CD4-positive, alpha-beta memory T cell (primary cell): ENCODE results near the gene TNFRSF11A. TPM values are rescaled to one million over a fixed set of nuclear protein-coding genes. Genes with fewer than 3 reads are reported as not detected.

ENCODE experiments used
- CTCF ChIA-PET: fragments of 350-600 bp; sonication (Branson Sonifier 250); formaldehyde crosslinking; loops from one replicate; lab custom pipeline; 2021; ENCODE audit warnings: inconsistent platforms; ENCODE audit not compliant: partially characterized antibody; lab: Charles Lee
- POLR2A ChIA-PET: fragments of 350-600 bp; sonication (Branson Sonifier 250); formaldehyde crosslinking; loops from one replicate; lab custom pipeline; 2021; ENCODE audit not compliant: partially characterized antibody; lab: Charles Lee
- DNase-seq, 5 donors: peaks; one replicate each; pipeline versions ENCODE4 v3.0.0 to v3.0.0-alpha.2; 2020 to 2022; ENCODE audit warnings: mixed read lengths in 1 of 5
- H3K27ac ChIP-seq: one replicate; pipeline ENCODE4 v1.7.0; 2013; ENCODE audit warnings: low read depth, low read length
- H3K27me3 ChIP-seq: 2 replicates; pipeline ENCODE4 v1.7.0; 2013; ENCODE audit warnings: mild to moderate bottlenecking, low read length, moderate library complexity; ENCODE audit not compliant: insufficient read depth
- H3K36me3 ChIP-seq: 2 replicates; pipeline ENCODE4 v1.7.0; 2013; ENCODE audit warnings: mild to moderate bottlenecking, low read length, moderate library complexity; ENCODE audit not compliant: insufficient read depth
- H3K4me1 ChIP-seq: 2 replicates; pipeline ENCODE4 v1.7.0; 2013; ENCODE audit warnings: mild to moderate bottlenecking, low read length, moderate library complexity; ENCODE audit not compliant: insufficient read depth
- H3K4me3 ChIP-seq, 2 donors: one replicate each; pipeline ENCODE4 v1.7.0; 2013; ENCODE audit warnings: low read length in 2 of 2, mild to moderate bottlenecking in 1 of 2
- H3K9me3 ChIP-seq, 2 donors: one replicate each; pipeline ENCODE4 v1.7.0; 2013; ENCODE audit warnings: low read length in 2 of 2, control low read depth in 1 of 2; ENCODE audit not compliant: control insufficient read depth in 1 of 2
- H3K27ac Mint-ChIP-seq, 7 donors: one replicate each; pipeline ENCODE4 v1.8.0; 2020 to 2021; ENCODE audit warnings: mixed read lengths in 7 of 7, mild to moderate bottlenecking in 6 of 7, inconsistent platforms in 3 of 7, moderate library complexity in 3 of 7
- H3K27me3 Mint-ChIP-seq, 2 donors: one replicate each; pipeline ENCODE4 v1.8.0; 2020 to 2021; ENCODE audit warnings: mixed read lengths in 2 of 2
- H3K36me3 Mint-ChIP-seq, 2 donors: one replicate each; pipeline ENCODE4 v1.8.0; 2020 to 2021; ENCODE audit warnings: mixed read lengths in 2 of 2, inconsistent platforms in 1 of 2, mild to moderate bottlenecking in 1 of 2
- H3K4me1 Mint-ChIP-seq, 4 donors: one replicate each; pipeline ENCODE4 v1.8.0; 2020 to 2021; ENCODE audit warnings: mixed read lengths in 4 of 4, mild to moderate bottlenecking in 1 of 4
- H3K4me3 Mint-ChIP-seq, 8 donors: one replicate each; pipeline ENCODE4 v1.8.0; 2020 to 2021; ENCODE audit warnings: mixed read lengths in 8 of 8, mild to moderate bottlenecking in 7 of 8, moderate library complexity in 6 of 8, inconsistent platforms in 3 of 8
- H3K9me3 Mint-ChIP-seq, 8 donors: one replicate each; pipeline ENCODE4 v1.8.0; 2020 to 2021; ENCODE audit warnings: mixed read lengths in 8 of 8, mild to moderate bottlenecking in 5 of 8, inconsistent platforms in 3 of 8, moderate library complexity in 1 of 8
- intact Hi-C: fragments of 100-400 bp; cut with micrococcal nuclease; formaldehyde crosslinking; loops from one replicate; pipeline ENCODE4 v1.15.1; 2023
- polyA plus RNA-seq, 2 donors: library from polyadenylated mRNA; unstranded; fragments of 300-500 nt; fragmentation: Illumina TruSeq; gene quantifications; one replicate each; pipeline ENCODE4 v1.2.3, GENCODE V29; 2021
- total RNA-seq, 2 experiments: library from RNA; stranded (reverse); gene quantifications; one replicate each; pipeline ENCODE4 v1.2.3, GENCODE V29; 2021

Gene TNFRSF11A
- total and polyA plus RNA-seq, 4 experiments from 2014 or later: 0.49 to 6.5 (median 1.3) TPM

DNA sequence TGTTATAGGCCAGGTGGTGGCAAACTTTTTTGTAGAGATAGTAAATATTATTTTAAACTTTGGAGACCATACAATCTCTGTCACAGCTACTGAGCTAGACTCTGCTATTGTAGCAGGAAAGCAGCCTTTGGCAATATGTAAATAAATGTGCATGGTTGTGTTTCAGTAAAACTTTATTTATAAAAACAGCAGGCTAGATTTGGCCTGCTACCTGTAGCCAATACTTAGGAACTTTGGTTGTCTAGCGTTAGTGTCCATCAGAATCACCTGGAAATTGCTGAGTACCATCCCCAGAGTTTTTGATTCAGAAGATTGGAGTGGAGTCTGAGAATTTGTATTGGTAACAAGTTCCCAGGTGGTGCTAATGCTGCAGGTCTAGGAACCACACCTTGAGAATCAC lies 23.8 kb upstream of the TNFRSF11A start:
- H3K27me3 ChIP-seq: no peaks in the 10 kb centered on the region
- H3K9me3 Mint-ChIP-seq: no peaks in the 10 kb centered on the region
- H3K36me3 Mint-ChIP-seq: peaks cover 70 to 74% of the 10 kb centered on the region in 2 donors
- no peak overlapping the region for H3K27ac Mint-ChIP-seq
- no peaks in the 10 kb centered on the region for H3K27me3 Mint-ChIP-seq
- H3K9me3 ChIP-seq: no peaks in the 10 kb centered on the region
- H3K4me1 Mint-ChIP-seq: peaks cover 12 to 15% (median 14%) of the 10 kb centered on the region in 4 donors
- POLR2A ChIA-PET: interaction anchor here (1.5 kb wide), 1 partner anchor 13 kb away, joined by 3 read pairs; no protein-coding TSS in a partner anchor
- CTCF ChIA-PET: no interaction called here
- H3K27ac ChIP-seq: no peak overlapping the region
- H3K4me3 ChIP-seq: no peak overlapping the region
- intact Hi-C loops: no loop called here
- no peak for DNase-seq
- no peak overlapping the region for H3K4me3 Mint-ChIP-seq
- H3K4me1 ChIP-seq: peaks cover 5% of the 10 kb centered on the region
- peaks cover 35% of the 10 kb centered on the region for H3K36me3 ChIP-seq

DNA sequence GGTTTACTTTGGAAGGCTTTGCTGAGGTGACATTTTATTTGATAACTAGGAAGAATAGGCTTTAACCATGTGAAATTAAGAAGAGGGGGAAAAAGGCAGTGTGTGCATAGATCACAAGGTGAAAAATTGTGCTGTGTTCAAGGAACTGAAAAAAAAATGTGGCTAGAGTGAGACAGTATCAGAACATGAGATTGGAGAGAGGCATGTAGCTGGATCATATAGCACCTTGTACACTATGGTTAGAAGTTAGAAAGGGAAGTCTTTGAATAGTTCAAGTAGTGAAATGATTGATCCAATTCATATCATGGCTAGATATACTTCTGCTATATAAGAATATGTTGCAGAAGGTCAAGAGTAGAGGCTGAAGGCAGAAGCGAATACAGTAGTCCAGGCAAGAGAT lies 12.3 kb upstream of the TNFRSF11A start:
- CTCF ChIA-PET: no interaction called here

DNA sequence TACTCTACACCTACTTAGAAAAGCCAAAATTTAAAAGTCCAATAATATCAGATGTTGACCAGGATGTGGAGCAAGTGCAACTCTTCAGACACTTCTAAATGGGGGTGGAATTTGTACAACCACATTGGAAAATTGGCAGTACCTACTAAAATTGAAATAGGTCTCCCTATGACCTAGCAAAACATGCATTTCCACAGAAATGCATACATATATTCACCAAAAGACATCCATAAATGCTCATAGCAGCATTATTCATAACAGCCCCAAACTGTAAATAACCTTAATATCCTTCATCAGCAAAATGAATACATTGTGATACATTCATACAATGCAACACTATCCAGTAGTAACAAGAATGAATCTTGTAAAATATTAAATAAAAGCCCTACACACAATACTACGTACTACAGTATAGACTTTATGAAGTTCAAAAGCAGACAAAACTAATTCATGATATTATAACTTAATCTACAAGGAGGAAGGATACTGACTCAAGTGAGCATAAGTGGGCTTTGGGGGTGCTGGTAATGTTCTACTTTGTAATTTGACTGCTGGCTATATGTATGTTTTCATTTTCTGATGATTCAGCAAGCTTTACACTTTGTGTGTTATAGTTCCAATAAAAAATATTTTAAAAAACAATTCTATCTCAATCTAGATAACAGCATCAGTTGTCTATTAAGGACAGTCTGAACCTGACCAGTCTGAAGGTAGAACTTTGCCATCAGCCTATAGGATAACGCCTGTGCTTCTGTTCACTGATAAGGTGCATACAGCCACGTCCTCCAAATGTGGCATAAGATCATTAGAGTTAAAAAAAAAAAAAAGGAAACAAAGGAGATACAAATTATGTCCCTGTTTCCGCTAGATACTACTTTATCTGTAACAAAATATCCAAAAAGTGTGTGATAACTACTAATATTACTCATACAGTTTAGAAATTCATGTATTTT lies 6.6 kb upstream of the TNFRSF11A start:
- no peaks in the 10 kb centered on the region for H3K4me1 ChIP-seq

More for the DNA sequence above, 12.3 kb upstream of the TNFRSF11A start:
- Histone ChIP-seq H3K36me3 (peaks cover 4% of the 10 kb centered on the region), H3K4me3 (no peak overlapping the region), H3K4me1 (no peaks in the 10 kb centered on the region), H3K9me3 (no peaks in the 10 kb centered on the region), H3K27ac (no peak overlapping the region), H3K27me3 (no peaks in the 10 kb centered on the region)
- Mint-ChIP-seq H3K9me3 (no peaks in the 10 kb centered on the region), H3K4me3 (no peak overlapping the region), H3K4me1 (no peaks in the 10 kb centered on the region), H3K27ac (no peak overlapping the region), H3K27me3 (no peaks in the 10 kb centered on the region), H3K36me3 (peaks cover 6 to 15% of the 10 kb centered on the region in 2 donors)
- intact Hi-C loops: no loop called here
- POLR2A ChIA-PET: no interaction called here
- no peak for DNase-seq

DNA sequence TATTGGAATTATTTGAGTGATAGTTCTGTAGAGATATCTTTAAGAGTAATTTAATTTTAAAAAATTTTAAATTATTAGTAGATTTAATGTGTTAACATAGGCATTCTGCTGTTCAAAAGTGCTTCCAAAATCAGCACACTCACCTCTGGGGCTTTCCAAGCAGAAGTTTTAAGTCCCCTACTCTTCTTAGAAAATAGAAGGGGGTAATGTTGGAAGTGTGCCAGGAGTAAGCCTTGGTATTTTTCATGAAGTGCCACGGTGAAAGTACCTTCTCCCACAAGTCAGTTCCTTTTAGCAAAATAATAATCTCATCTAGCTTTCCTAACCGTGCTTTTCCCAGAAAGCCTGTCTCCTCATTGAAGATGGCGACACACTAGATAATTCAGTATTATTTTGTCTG lies 3.9 kb upstream of the TNFRSF11A start:
- Mint-ChIP-seq H3K36me3 (peaks cover 0 to 1% of the 10 kb centered on the region in 2 donors), H3K9me3 (peaks cover 0 to 3% (median 0%) of the 10 kb centered on the region in 8 donors), H3K4me3 (no peak overlapping the region), H3K27ac (no peak overlapping the region), H3K27me3 (peaks cover 19 to 24% of the 10 kb centered on the region in 2 donors), H3K4me1 (peaks cover 10 to 17% (median 13%) of the 10 kb centered on the region in 4 donors)
- no peaks in the 10 kb centered on the region for H3K9me3 ChIP-seq
- no peak overlapping the region for H3K27ac ChIP-seq
- H3K36me3 ChIP-seq: no peaks in the 10 kb centered on the region
- H3K4me3 ChIP-seq: no peak overlapping the region
- CTCF ChIA-PET: interaction anchor here (1.4 kb wide), 1 partner anchor 105 kb away, joined by 4 read pairs; no protein-coding TSS in a partner anchor
- H3K4me1 ChIP-seq: peaks cover 12% of the 10 kb centered on the region
- no peak for DNase-seq
- peaks cover 12% of the 10 kb centered on the region for H3K27me3 ChIP-seq
- POLR2A ChIA-PET: no interaction called here
- intact Hi-C loops: no loop called here

More for the DNA sequence above, 6.6 kb upstream of the TNFRSF11A start:
- POLR2A ChIA-PET: no interaction called here
- Mint-ChIP-seq H3K4me3 (no peak overlapping the region), H3K36me3 (no peaks in the 10 kb centered on the region), H3K4me1 (no peaks in the 10 kb centered on the region), H3K27me3 (peaks cover 5 to 11% of the 10 kb centered on the region in 2 donors), H3K27ac (no peak overlapping the region), H3K9me3 (no peaks in the 10 kb centered on the region)
- Histone ChIP-seq H3K36me3 (no peaks in the 10 kb centered on the region), H3K4me3 (no peak overlapping the region), H3K9me3 (no peaks in the 10 kb centered on the region), H3K27ac (no peak overlapping the region), H3K27me3 (peaks cover under 1% of the 10 kb centered on the region)
- intact Hi-C loops: no loop called here
- no peak for DNase-seq
- CTCF ChIA-PET: no interaction called here

DNA sequence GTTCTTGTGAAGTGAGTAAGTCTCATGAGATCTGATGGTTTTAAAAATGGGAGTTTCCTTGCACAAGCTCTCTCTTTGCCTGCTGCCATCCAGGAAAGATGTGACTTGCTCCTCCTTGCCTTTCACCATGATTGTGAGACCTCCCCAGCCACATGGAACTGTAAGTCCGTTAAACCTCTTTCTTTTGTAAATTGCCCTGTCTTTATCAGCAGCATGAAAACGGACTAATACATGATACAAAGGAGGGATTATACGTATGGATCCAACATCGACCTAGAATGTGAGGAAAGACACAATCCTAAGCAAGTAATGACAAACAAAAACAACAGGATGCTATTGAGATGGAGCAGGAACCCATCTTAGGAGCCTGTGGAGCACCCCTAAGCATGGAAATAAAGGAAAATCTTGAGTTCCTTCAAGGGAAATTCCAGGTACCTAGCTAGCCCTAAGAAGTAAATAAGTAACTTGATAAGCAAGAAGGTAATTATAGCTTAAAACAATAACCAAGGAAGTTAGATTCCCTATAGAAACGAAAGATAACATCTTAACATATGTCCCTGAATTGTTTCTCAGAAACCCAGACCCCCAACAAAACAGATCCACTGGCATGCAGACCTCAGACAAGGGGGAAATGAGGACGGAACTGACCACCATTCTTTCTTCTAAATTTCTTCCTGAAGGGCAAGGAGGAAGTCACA lies 1.5 kb upstream of the TNFRSF11A start:
- Mint-ChIP-seq H3K4me3 (peak overlapping the region in 7 of 8 donors; percentile 41 to 92 (median 80)), H3K4me1 (peaks cover 13 to 30% (median 20%) of the 10 kb centered on the region in 4 donors), H3K36me3 (peaks cover 0 to 1% of the 10 kb centered on the region in 2 donors), H3K9me3 (peaks cover 0 to 3% (median 0%) of the 10 kb centered on the region in 8 donors), H3K27ac (peak overlapping the region in 2 of 7 donors; percentile 17 to 40), H3K27me3 (peaks cover 39 to 43% of the 10 kb centered on the region in 2 donors)
- H3K4me3 ChIP-seq: no peak overlapping the region
- H3K9me3 ChIP-seq: no peaks in the 10 kb centered on the region
- H3K27me3 ChIP-seq: peaks cover 28% of the 10 kb centered on the region
- ChIA-PET CTCF (interaction anchor here (0.9 to 2.1 kb wide), 4 partner anchors 11 to 260 kb away, joined by 3 to 7 read pairs (median 6); no protein-coding TSS in a partner anchor), POLR2A (no interaction called here)
- no peak overlapping the region for H3K27ac ChIP-seq
- intact Hi-C loops: loop anchor here (2.0 kb wide), 1 partner anchor 261 kb away; no protein-coding TSS in a partner anchor
- H3K36me3 ChIP-seq: no peaks in the 10 kb centered on the region
- H3K4me1 ChIP-seq: peaks cover 19% of the 10 kb centered on the region
- no peak for DNase-seq

DNA sequence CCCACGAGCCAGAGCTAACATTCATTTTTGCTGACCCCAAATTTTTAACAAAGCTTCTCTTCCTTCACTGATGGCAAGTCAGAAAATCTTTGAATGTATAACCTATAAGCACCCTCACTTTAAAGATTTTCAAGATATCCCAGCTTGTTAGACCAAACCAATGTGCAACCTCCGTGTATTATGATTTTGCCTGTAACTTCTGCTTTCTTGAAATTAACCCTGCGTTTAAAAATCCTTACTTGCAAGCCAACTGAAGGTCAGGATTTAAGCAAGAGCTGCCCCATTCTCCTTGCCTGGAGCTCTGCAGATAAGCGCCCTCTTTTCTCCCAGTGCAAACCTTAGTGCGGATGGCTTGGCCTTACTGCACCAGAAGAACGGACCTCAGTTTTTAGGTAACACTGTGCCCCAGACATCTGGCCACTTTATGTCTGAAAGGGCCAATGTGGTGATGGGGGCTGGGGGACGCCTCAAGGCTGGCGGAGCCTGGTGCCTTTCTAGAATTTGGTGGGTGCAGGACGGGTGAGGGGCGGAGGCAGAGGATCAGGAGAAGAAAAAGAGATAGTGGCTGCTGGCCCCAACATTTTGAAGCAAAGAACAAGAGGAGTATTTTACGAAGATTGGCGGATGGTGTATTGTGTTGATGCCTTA lies 805 bp upstream of the TNFRSF11A start:
- peak overlapping the region; percentile 70 to 92 (median 80) for H3K4me3 Mint-ChIP-seq
- Histone ChIP-seq H3K36me3 (no peaks in the 10 kb centered on the region), H3K27me3 (peaks cover 34% of the 10 kb centered on the region), H3K4me1 (peaks cover 19% of the 10 kb centered on the region), H3K9me3 (no peaks in the 10 kb centered on the region), H3K4me3 (no peak overlapping the region), H3K27ac (no peak overlapping the region)
- ChIA-PET POLR2A (no interaction called here), CTCF (interaction anchor here (0.9 to 2.1 kb wide), 5 partner anchors 9 to 259 kb away, joined by 3 to 7 read pairs (median 5); no protein-coding TSS in a partner anchor)
- H3K27ac Mint-ChIP-seq: peak overlapping the region in 4 of 7 donors; percentile 17 to 91 (median 52)
- peaks cover 0 to 3% (median 0%) of the 10 kb centered on the region in 8 donors for H3K9me3 Mint-ChIP-seq
- peaks cover 45 to 49% of the 10 kb centered on the region in 2 donors for H3K27me3 Mint-ChIP-seq
- H3K4me1 Mint-ChIP-seq: peaks cover 13 to 32% (median 20%) of the 10 kb centered on the region in 4 donors
- no peak for DNase-seq
- intact Hi-C loops: loop anchor here (2.0 kb wide), 1 partner anchor 260 kb away; no protein-coding TSS in a partner anchor
- H3K36me3 Mint-ChIP-seq: peaks cover 0 to 1% of the 10 kb centered on the region in 2 donors
